H1 (cell line): ENCODE results near the gene CPA4. TPM values are rescaled to one million over a fixed set of nuclear protein-coding genes. Genes with fewer than 3 reads are reported as not detected.

Experiments
- CTCF ChIA-PET: fragments of 300-600 bp; sonication (Branson Sonifier 250); formaldehyde crosslinking; loops from one replicate; lab custom pipeline; 2021; ENCODE audit not compliant: partially characterized antibody; lab: Charles Lee
- POLR2A ChIA-PET: fragments of 300-600 bp; sonication (Branson Sonifier 250); formaldehyde crosslinking; loops from one replicate; lab custom pipeline; 2021; ENCODE audit warnings: inconsistent platforms; ENCODE audit not compliant: partially characterized antibody; lab: Charles Lee
- DNase-seq, 2 experiments: peaks; one replicate each; pipeline versions ENCODE4 v3.0.0 to v3.0.0-alpha.2; 2010 to 2022; ENCODE audit warnings: low spot score in 2 of 2, low read depth in 1 of 2, mixed read lengths in 1 of 2
- FAIRE-seq: peaks from 2 replicates; lab custom pipeline; 2011; peaks lifted over from hg19 to GRCh38; lab: Jason Lieb, UNC
- H2AFZ ChIP-seq: 2 replicates; pipeline ENCODE4 v1.8.1; 2012; ENCODE audit warnings: low read length, inconsistent platforms
- H2AK5ac ChIP-seq: 2 replicates; pipeline ENCODE4 v1.6.1; 2013; ENCODE audit warnings: low read depth, low read length
- H2BK120ac ChIP-seq: replicated peaks from 2 replicates; pipeline ENCODE3; 2013; ENCODE audit warnings: low read depth, low read length, inconsistent platforms
- H2BK12ac ChIP-seq: 2 replicates; pipeline ENCODE4 v1.6.1; 2013; ENCODE audit warnings: low read depth, low read length
- H2BK15ac ChIP-seq: 2 replicates; pipeline ENCODE4 v1.6.1; 2013; ENCODE audit warnings: low read length
- H2BK20ac ChIP-seq: 2 replicates; pipeline ENCODE4 v1.6.1; 2013; ENCODE audit warnings: low read length
- H2BK5ac ChIP-seq: 2 replicates; pipeline ENCODE4 v1.6.1; 2013; ENCODE audit warnings: low read depth, low read length
- H3K14ac ChIP-seq: 2 replicates; pipeline ENCODE4 v1.6.1; 2013; ENCODE audit warnings: inconsistent platforms; ENCODE audit not compliant: insufficient read length
- H3K18ac ChIP-seq: 2 replicates; pipeline ENCODE4 v1.6.1; 2013; ENCODE audit warnings: low read length; ENCODE audit errors: extremely low read depth
- H3K23ac ChIP-seq: 2 replicates; pipeline ENCODE4 v1.6.1; 2013; ENCODE audit warnings: inconsistent platforms; ENCODE audit not compliant: insufficient read length
- H3K23me2 ChIP-seq: 2 replicates; pipeline ENCODE4 v1.6.1; 2013; ENCODE audit warnings: low read depth, low read length
- H3K27ac ChIP-seq: 2 replicates; pipeline ENCODE4 v1.6.1; 2011; ENCODE audit warnings: low read depth, low read length, inconsistent platforms
- H3K27me3 ChIP-seq, 4 experiments: replicated peaks in 1 of 4; 1 replicate in 1 of 4; 2 replicates in 3 of 4; pipeline versions ENCODE4 v1.6.1 to v1.8.1; 2011 to 2013; ENCODE audit warnings: low read length in 3 of 4, mild to moderate bottlenecking in 3 of 4, inconsistent platforms in 2 of 4, mixed read lengths in 2 of 4, moderate library complexity in 1 of 4; ENCODE audit not compliant: control insufficient read depth in 3 of 4, insufficient read depth in 3 of 4; ENCODE audit errors: extremely low read depth in 1 of 4
- H3K36me3 ChIP-seq, 4 experiments: 2 replicates each; pipeline versions ENCODE4 v1.6.1 to v1.8.1; 2011 to 2013; ENCODE audit warnings: mild to moderate bottlenecking in 4 of 4, low read length in 3 of 4, moderate library complexity in 2 of 4, control low read depth in 1 of 4, inconsistent platforms in 1 of 4; ENCODE audit not compliant: insufficient read depth in 4 of 4, control insufficient read depth in 2 of 4
- H3K4ac ChIP-seq: replicated peaks from 2 replicates; pipeline ENCODE3; 2013; ENCODE audit warnings: low read length, low read depth, mixed read lengths, inconsistent platforms; ENCODE audit not compliant: insufficient read length
- H3K4me1 ChIP-seq, 4 experiments: replicated peaks in 1 of 4; 1 replicate in 1 of 4; 2 replicates in 3 of 4; pipeline versions ENCODE4 v1.6.1 to v1.8.1; 2011 to 2013; ENCODE audit warnings: low read length in 3 of 4, inconsistent platforms in 2 of 4, mixed read lengths in 1 of 4; ENCODE audit not compliant: insufficient read depth in 4 of 4, control insufficient read depth in 3 of 4
- H3K4me2 ChIP-seq, 2 experiments: 2 replicates each; pipeline versions ENCODE4 v1.6.1 to v1.8.1; 2011 to 2013; ENCODE audit warnings: low read depth in 2 of 2, low read length in 2 of 2, control low read depth in 1 of 2, inconsistent platforms in 1 of 2, mild to moderate bottlenecking in 1 of 2; ENCODE audit not compliant: insufficient read depth in 1 of 2
- H3K4me3 ChIP-seq, 4 experiments: fragments of 200-600, 300-600 bp in 1 of 4; sonication (generic), shearing (Covaris generic), sonication (Bioruptor Twin) in 1 of 4; 2 replicates each; pipeline versions ENCODE4 v1.5.1 to v1.8.1; 2011 to 2016; ENCODE audit warnings: low read length in 4 of 4, low read depth in 3 of 4, control low read depth in 2 of 4, inconsistent platforms in 2 of 4, mild to moderate bottlenecking in 2 of 4, mixed read lengths in 1 of 4, moderate library complexity in 1 of 4; ENCODE audit not compliant: insufficient read depth in 2 of 4; ENCODE audit errors: extremely low read depth in 1 of 4
- H3K56ac ChIP-seq: replicated peaks from 2 replicates; pipeline ENCODE3; 2013; ENCODE audit warnings: low read depth, mild to moderate bottlenecking, mixed read lengths, low read length, inconsistent platforms; ENCODE audit not compliant: insufficient read length
- H3K79me1 ChIP-seq: 2 replicates; pipeline ENCODE4 v1.6.1; 2013; ENCODE audit warnings: low read depth, low read length, control low read depth
- H3K79me2 ChIP-seq, 2 experiments: 2 replicates each; pipeline versions ENCODE4 v1.6.1 to v1.8.1; 2012 to 2013; ENCODE audit warnings: low read length in 2 of 2, mild to moderate bottlenecking in 2 of 2, inconsistent platforms in 1 of 2; ENCODE audit not compliant: insufficient read depth in 2 of 2, control insufficient read depth in 1 of 2
- H3K9ac ChIP-seq, 4 experiments: replicated peaks in 1 of 4; 1 replicate in 1 of 4; 2 replicates in 3 of 4; pipeline versions ENCODE4 v1.6.1 to v1.8.1; 2011 to 2013; ENCODE audit warnings: low read depth in 3 of 4, low read length in 3 of 4, control low read depth in 2 of 4, mild to moderate bottlenecking in 2 of 4, moderate library complexity in 2 of 4, inconsistent platforms in 1 of 4; ENCODE audit errors: extremely low read depth in 1 of 4
- H3K9me3 ChIP-seq, 2 experiments: 2 replicates each; pipeline versions ENCODE4 v1.6.1 to v1.8.1; 2012 to 2013; ENCODE audit warnings: mild to moderate bottlenecking in 2 of 2, moderate library complexity in 2 of 2, control low read depth in 1 of 2, inconsistent platforms in 1 of 2, low read depth in 1 of 2, low read length in 1 of 2, mixed read lengths in 1 of 2; ENCODE audit not compliant: insufficient read depth in 2 of 2
- H4K20me1 ChIP-seq, 2 experiments: replicated peaks in 1 of 2; 2 replicates each; pipeline versions ENCODE3 to v1.8.1; 2011 to 2013; ENCODE audit warnings: inconsistent platforms in 2 of 2, low read length in 2 of 2, mild to moderate bottlenecking in 1 of 2; ENCODE audit not compliant: insufficient read depth in 2 of 2, control insufficient read depth in 1 of 2
- H4K5ac ChIP-seq: 2 replicates; pipeline ENCODE4 v1.6.1; 2013; ENCODE audit warnings: low read length, low read depth, mixed read lengths, inconsistent platforms; ENCODE audit not compliant: insufficient read length
- H4K8ac ChIP-seq: 2 replicates; pipeline ENCODE4 v1.8.0; 2013; ENCODE audit warnings: mild to moderate bottlenecking, moderate library complexity, low read length, inconsistent platforms; ENCODE audit not compliant: insufficient read depth; ENCODE audit errors: extremely low read depth
- H4K91ac ChIP-seq: replicated peaks from 2 replicates; pipeline ENCODE3; 2013; ENCODE audit warnings: low read length, mixed read lengths, inconsistent platforms; ENCODE audit not compliant: insufficient read length
- FOSL1 ChIP-seq: IDR thresholded peaks from 2 replicates; pipeline ENCODE4 v1.6.1; 2011; ENCODE audit warnings: mild to moderate bottlenecking, low read depth, low read length, moderate library complexity; ENCODE audit not compliant: insufficient read depth
- NANOG ChIP-seq: IDR thresholded peaks from 2 replicates; pipeline ENCODE4 v1.6.1; 2011; ENCODE audit warnings: low read length, low read depth, mild to moderate bottlenecking, inconsistent platforms; ENCODE audit not compliant: insufficient read depth, poor library complexity, severe bottlenecking
- RFX5 ChIP-seq: IDR thresholded peaks from 2 replicates; pipeline ENCODE4 v1.6.1; 2011; ENCODE audit warnings: low read depth, low read length, improper control_type of control experiment, borderline replicate concordance
- RNF2 ChIP-seq: fragments of 200-900, 300-1000 bp; sonication (generic); IDR thresholded peaks from 2 replicates; pipeline ENCODE4 v1.7.1; 2016; ENCODE audit warnings: borderline replicate concordance, low read depth, mild to moderate bottlenecking, antibody characterized with exemption, low read length; ENCODE audit not compliant: poor library complexity, severe bottlenecking; ENCODE audit errors: missing control alignments
- SAP30 ChIP-seq: fragments of 300-600 bp; sonication (generic); IDR thresholded peaks from 2 replicates; pipeline ENCODE4 v1.7.1; 2012; ENCODE audit warnings: low read length, moderate library complexity, mild to moderate bottlenecking, inconsistent platforms; ENCODE audit not compliant: insufficient read depth, insufficient replicate concordance
- WGBS, 2 experiments: shearing (Covaris generic) in 1 of 2; methylation state at CpG; one replicate each; pipeline versions ENCODE4 v1.1.6 to v1.1.7; 2013 to 2015; ENCODE audit warnings: low lambda C conversion rate in 2 of 2, mixed read lengths in 2 of 2, inconsistent platforms in 1 of 2, low coverage in 1 of 2, missing lambda C conversion rate in 1 of 2; ENCODE audit not compliant: insufficient replicate concordance in 2 of 2, insufficient coverage in 1 of 2, insufficient read length in 1 of 2; ENCODE audit errors: extremely low coverage in 1 of 2, missing lambda C conversion rate in 1 of 2; 5-methylcytosine and 5-hydroxymethylcytosine counted together
- polyA plus RNA-seq, 7 experiments: library from polyadenylated mRNA; depleted of rRNA in 3 of 7; stranded (reverse) in 5 of 7; unstranded in 2 of 7; fragments of >200 nt in 5 of 7; fragments of 200-250 nt in 2 of 7; gene quantifications; 1 replicate in 5 of 7; 2 replicates in 1 of 7; 4 replicates in 1 of 7; pipeline versions ENCODE4 v1.2.1 to v1.2.3, GENCODE V29; 2011 to 2013; ENCODE audit warnings: missing spikeins in 2 of 7, mixed read lengths in 2 of 7
- total RNA-seq: library from RNA; stranded (reverse); fragmentation: NEBNext Ultra II Directional; extraction: Animal tissue kit (Norgen Biotek cat#: 25700); gene quantifications from 2 replicates; pipeline ENCODE4 v1.2.1, GENCODE V29; 2021
- TF ChIP-seq, protein P1 (sequence below): IDR thresholded peaks from 2 replicates; pipeline ENCODE4 v1.6.1; 2011; ENCODE audit warnings: low read depth, mild to moderate bottlenecking, low read length; ENCODE audit not compliant: insufficient read depth
- TF ChIP-seq, protein P2 (sequence below), 3 experiments: IDR thresholded peaks; 1 replicate in 2 of 3; 2 replicates in 1 of 3; pipeline versions ENCODE4 v1.5.1 to v1.6.1; 2011; ENCODE audit warnings: low read length in 3 of 3, mild to moderate bottlenecking in 3 of 3, inconsistent platforms in 2 of 3, low read depth in 1 of 3, moderate library complexity in 1 of 3; ENCODE audit not compliant: insufficient read depth in 1 of 3; ENCODE audit errors: control extremely low read depth in 1 of 3

The CPA4 gene
- total and polyA plus RNA-seq, 2 of the 8 experiments (the other 6 are each of a cell fraction or from before 2014, with no cell fraction given) = 0.03 TPM; not detected in 1

DNA sequence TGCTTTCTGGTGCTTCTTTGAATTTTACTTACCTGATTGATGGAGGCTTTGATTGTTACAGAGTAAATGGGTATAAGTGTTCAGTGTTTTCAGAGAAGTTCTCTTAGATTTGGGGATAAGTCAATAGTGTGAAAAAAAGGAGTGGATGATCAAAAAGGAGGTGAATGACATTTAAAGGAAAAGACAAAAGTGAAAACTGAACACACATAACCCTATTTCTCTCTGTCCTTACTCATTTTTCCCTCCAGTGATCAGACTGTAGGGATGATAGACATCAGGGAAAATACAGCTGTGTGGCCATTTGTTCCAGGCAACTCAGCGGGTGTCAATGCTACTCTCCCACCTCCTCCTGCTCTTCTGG lies 26.0 kb upstream of the CPA4 start:
- Histone ChIP-seq H3K9ac (no peak overlapping the region), H3K27me3 (no peaks in the 10 kb centered on the region), H4K91ac (no peak overlapping the region), H4K5ac (no peak overlapping the region), H3K18ac (no peak overlapping the region), H2BK120ac (no peak overlapping the region), H4K8ac (no peak overlapping the region), H2BK20ac (no peak overlapping the region), H3K9me3 (no peaks in the 10 kb centered on the region), H3K79me2 (no peaks in the 10 kb centered on the region), H4K20me1 (no peaks in the 10 kb centered on the region), H3K79me1 (no peaks in the 10 kb centered on the region), H3K56ac (no peak overlapping the region), H2BK5ac (no peak overlapping the region), H3K14ac (no peak overlapping the region), H2BK15ac (no peak overlapping the region), H3K4me3 (no peak overlapping the region), H3K4me1 (peaks cover 0 to 7% (median 3%) of the 10 kb centered on the region in 4 experiments; a peak in 4 of 7 replicates), H2AFZ (no peak overlapping the region), H3K27ac (no peak overlapping the region), H2AK5ac (no peak overlapping the region), H2BK12ac (no peak overlapping the region), H3K23ac (no peak overlapping the region), H3K4me2 (no peak overlapping the region), H3K23me2 (no peaks in the 10 kb centered on the region; the same call in 1 of the 2 replicates), H3K4ac (no peak overlapping the region), H3K36me3 (no peaks in the 10 kb centered on the region)
- FAIRE-seq (no peak), DNase-seq (no peak)
- TF ChIP-seq FOSL1 (no peak), RNF2 (no peak), NANOG (no peak), RFX5 (no peak), SAP30 (no peak)
- TF ChIP-seq, protein P1, sequence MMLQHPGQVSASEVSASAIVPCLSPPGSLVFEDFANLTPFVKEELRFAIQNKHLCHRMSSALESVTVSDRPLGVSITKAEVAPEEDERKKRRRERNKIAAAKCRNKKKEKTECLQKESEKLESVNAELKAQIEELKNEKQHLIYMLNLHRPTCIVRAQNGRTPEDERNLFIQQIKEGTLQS = no peak
- TF ChIP-seq, protein P2, sequence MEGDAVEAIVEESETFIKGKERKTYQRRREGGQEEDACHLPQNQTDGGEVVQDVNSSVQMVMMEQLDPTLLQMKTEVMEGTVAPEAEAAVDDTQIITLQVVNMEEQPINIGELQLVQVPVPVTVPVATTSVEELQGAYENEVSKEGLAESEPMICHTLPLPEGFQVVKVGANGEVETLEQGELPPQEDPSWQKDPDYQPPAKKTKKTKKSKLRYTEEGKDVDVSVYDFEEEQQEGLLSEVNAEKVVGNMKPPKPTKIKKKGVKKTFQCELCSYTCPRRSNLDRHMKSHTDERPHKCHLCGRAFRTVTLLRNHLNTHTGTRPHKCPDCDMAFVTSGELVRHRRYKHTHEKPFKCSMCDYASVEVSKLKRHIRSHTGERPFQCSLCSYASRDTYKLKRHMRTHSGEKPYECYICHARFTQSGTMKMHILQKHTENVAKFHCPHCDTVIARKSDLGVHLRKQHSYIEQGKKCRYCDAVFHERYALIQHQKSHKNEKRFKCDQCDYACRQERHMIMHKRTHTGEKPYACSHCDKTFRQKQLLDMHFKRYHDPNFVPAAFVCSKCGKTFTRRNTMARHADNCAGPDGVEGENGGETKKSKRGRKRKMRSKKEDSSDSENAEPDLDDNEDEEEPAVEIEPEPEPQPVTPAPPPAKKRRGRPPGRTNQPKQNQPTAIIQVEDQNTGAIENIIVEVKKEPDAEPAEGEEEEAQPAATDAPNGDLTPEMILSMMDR (IDR thresholded peaks at IDR 0.05; ENCODE audit: control extremely low read depth in 1 of 3, insufficient read depth in 1 of 3, low read depth in 1 of 3, low read length in 3 of 3) = no peak
- WGBS, 2 experiments = 90% methylated on average over 1 of the region's 1 CpG; no CpG with 5 or more reads in 1 of the 2 experiments
- CTCF ChIA-PET = interaction anchor here (0.6 kb wide), 1 partner anchor 16 kb away, joined by 4 read pairs; no protein-coding TSS in a partner anchor
- POLR2A ChIA-PET = no interaction called here
